NOMO-1 treated with DMSO at 0.1 percent for 48 hours (cell line): ENCODE results near the gene LDB1.
A peak's percentile ranks its signal among the peaks of the same experiment; 100 is the strongest.

ENCODE experiments used
- DNase-seq: peaks from one replicate; lab custom pipeline; 2025; ENCODE audit not compliant: unreplicated experiment; lab: John Stamatoyannopoulos, UW

The LDB1 gene

DNA sequence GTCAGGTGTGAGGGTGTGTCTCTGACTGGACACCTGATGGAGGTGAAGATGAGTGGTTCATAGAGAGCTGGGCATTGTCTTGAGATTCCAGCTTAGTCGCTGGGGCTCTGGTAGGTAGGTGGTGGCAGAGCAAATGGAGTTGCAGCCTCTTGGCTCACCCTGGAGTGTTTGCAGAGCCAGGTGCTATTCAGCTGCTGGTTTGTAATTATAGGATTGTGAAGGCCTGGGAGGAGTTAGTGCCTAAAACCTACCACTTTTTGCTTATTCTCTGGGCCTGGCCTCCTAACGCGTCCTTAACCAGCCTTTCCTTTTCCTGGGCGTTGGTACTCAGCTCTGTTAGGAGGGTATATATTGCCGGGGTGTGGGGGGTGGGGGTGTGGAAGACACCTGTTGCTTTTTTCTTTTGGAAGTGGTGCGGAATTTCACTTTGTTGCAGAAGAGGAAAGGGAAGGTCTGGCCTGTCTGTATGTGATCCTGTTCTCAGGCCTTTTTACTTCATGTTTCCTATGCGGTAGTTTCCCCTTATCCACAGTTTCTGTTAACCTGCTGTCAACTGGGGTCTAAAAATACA is 15.9 kb upstream of the LDB1 start:
- DNase-seq = no peak

DNA sequence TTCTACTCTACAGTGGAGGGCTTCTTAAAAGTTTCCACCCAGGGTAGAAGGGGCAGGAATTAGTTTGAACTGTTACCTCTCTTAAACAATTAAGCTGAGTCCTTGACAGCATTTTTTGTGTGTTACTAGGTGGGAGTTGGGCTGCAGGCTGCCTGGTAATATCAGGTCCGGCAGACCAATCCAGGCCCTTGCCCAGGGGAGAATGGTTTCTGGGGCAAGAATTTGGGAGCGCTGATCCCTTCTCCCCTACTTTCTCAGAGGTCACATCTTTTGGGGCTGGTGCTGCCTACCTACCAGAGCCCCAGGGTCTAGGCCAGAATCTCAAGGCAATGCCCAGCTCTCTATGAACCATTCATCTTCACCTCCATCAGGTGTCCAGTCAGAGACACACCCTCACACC is 14.2 kb upstream of the LDB1 start:
- no peak for DNase-seq

DNA sequence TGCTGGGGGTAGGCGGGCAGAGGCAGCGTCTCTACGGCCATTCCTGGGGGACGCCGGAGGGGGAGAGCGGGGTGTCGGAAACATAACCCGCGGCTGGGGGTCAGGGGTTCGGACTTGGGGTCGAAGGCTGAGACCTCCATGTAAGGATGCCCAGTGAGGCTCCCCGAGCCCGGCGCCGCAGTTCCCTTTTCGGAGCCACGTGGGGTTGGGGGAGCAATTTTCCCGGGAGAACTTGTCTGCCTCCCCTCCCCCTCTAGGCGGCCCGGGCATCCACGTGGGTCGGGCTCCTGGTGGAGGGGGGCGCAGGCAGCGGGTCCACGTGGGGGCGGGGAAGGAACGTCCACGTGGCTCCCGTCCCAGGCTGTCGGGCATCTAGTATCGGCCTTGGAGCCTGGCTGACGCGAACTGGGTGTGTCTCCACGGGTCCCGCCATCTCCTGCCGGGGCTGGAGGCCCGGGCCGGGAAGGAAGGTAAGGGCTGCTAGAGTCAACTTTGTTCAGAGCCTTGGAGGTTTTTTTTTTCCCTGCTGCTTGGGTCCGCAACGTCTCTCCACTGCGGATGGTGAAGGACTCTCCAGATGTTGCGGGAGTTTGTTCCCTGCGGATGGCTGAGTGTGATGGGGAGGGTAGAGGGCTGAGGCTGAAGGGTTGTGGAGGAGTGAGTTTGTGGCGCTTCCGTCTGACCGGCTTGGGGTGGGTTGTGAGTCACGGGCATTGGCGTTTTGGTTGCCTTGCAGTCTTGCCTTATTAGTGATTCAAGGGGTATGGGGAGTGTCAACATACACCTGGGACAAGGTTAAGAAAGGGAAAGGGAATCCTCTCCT is 13.4 kb upstream of the LDB1 start:
- DNase-seq = peak; percentile 52

- peak; percentile 99 for DNase-seq
These were observed 12.6 kb upstream of the LDB1 start, which contains the start of gene PPRC1 for GRCh38 chr10:102132563-102133372. Gene PPRC1 (plus strand): TSS chr10:102133040. CDS start chr10:102133069, 29 bp downstream.

GRCh38 chr10:102132193-102132562 is 12.0 kb upstream of the LDB1 start:
- no peak for DNase-seq

DNA sequence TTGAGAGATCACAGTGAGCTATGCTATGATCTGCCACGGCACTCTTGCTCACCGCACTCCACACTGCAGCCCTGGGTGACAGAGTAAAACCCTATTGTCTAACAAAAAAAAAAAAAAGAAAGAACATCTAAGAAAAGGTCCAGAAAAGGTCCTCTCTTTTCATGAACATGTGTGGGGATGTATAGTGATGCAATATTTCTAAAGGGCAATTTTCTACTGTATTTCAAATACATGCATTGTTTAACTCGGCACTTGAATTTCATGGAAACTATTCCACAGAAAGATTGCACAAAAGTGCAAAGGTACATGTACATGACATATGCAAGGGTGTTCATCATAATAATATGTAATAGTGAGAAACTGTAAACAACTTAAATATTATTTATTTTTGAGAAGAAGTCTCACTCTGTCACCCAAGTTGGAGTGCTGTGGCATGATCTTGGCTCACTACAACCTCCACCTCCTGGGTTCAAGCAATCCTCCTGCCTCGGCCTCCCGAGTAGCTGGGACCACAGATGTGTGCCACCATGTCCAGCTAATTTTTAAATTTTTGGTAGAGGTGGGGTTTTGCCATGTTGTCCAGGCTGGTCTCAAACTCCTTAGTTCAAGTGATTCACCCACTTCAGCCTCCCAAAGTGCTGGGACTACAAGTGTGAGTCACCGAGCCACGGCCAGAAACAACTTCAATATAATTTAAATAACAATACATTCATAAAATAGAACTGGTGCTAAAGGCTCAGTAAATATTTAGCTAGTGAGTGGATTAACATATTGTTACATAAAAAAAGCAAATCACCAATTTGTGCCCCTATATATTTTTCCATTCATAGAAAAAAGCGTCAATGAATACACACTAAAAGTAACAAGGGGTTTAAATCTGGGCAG is 11.4 kb upstream of the LDB1 start:
- DNase-seq = no peak

DNA sequence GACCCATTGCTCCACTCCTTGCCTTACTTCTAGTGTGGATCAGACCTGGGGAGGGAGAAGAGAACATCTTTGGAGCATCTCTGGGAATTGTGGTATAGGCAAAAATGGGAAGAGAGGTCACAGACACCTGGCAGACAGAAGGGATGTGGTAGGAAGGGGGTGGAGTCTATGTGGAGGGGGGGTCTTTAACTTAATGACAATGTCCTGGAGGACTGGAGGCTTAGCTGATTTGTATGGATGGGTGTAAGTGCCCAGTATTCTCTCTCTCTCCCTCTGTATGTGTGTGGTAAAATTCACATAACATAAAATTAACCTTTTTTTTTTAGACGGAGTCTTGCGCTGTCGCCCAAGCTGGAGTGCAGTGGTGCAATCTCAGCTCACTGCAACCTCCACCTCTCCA is 3.1 kb upstream of the LDB1 start:
- no peak for DNase-seq

DNA sequence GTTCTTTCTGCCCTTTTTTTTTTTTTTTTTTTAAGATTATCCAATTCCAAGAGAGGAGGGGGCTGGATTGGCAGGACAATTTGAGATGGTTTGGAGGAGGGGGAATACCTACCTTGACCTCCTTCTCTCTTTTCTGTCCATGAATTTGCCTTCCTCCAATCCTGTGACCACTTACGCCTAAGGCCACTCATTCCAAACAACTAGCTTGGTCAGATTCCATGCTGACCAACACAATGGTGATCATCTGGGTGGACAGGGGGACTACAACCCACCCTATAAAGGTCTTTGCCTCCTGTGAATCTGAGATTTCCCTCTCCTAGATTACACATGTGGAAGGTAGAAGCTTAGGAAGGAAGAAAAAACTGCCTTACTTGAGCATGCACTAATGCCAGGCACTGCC is 2.3 kb upstream of the LDB1 start:
- DNase-seq = no peak

- DNase-seq = no peak
These were observed 1.7 kb upstream of the LDB1 start for GRCh38 chr10:102121739-102122372.

DNA sequence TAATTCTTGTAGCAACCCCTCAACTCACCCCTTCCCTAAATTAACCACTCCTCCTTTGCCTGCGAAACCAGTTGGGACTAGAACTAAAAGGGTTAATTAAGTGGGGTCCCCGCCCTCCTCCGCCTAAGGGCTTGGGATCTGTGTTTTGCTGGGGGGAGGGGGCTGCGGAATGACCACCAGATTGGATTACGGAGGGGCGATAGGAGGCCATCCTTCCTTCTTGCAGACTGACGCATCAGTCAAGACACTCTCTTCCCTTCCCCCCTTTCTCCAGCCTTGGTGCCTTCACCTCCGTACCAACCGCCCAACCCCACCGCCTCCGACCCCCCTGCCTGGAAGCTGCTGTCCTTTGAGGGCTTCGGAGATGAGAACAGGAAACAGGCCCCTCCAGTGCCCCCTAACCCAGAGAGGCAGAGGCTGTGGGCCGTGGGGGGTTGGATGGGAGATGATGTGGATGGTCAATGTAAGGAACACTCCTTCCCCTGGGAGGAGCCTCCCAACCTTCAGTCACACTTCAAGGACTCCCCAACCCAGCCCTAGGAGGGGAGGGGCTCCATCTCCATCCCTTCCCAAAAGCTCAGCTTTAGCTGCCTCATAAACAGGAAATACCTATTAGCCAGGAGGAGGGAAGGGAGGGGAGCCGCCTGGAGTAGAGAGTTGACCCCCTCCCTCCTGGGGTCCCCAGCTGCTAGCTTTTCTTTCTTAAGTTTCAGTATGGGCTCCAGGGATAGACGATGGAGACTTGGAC is 997 bp upstream of the LDB1 start:
- DNase-seq = peak; percentile 24

DNA sequence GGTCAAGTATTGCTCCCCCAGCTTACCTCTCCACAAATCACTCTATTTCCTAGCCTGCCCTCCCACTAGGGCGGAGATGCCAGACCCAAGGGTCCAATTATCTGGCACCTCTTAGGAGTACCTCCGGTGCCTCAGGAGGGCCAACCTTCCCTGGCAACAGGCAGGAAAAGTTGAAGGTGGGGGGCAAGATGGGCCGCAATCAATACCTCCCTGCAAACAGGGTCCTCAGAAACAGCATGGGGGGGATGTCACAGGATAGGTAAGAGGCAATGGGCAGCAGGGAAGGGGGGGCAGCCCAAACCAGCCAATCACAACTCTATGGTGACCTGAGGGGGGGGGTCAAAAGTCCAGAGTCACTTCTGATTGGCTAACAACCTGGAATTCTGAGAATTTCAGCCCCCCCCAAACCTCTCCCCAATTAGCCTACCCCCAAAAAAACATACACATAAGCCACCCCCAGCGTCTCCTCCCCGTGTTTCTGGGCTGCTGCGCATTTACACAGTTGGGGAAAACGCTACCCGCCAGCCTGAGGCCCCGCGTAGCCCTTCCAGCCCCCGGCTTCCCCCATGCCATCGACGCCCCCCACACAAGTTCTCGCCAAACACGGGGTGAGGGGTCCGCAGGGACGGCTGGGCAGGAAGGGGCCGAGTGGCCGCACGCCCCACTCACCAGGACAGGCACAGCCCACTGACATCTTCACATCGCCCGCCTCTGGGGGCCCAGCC is 589 bp downstream of the LDB1 start:
- peak; percentile 51 for DNase-seq

GRCh38 chr10:102118867-102119266 is 1.3 kb downstream of the LDB1 start:
- no peak for DNase-seq

DNA sequence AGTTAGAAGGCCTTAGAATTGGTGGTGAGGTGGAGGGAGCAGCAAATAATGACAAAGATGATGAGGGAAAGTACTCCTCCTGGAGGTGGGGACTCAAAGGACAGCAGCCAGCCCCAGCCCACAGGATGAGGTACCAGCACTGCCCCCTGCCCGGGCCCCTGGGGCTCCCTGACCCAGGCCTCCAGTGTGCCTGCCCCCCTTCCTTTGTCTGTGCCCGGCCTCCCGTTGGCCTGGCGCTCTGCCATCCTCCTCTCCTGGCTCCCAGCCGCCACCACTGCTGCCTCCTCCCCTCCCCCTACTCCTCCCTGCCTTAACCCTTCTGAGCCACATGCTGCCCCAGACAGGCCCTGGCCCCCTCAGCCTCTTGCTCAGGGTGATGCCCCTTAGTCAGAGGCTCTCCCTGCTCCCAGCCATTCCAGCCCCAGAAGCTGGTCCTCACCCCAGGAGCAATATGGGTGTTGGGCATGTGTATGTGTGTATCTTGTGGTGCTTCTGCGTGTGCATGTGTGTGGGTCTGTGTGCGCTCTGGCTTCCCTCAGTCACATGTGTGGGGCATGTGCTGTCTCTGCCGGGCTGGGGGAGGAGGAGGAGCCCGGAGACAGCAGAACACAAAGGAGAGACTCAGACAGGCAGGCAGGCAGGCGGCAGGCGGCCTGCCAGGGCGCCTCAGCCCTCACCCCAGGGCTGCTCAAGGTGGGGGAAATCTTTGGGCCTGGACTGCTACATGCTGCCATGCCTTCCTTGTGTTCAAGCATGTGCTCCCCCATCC is 2.6 kb downstream of the LDB1 start:
- peak; percentile 48 for DNase-seq

GRCh38 chr10:102116656-102117055 is 3.5 kb downstream of the LDB1 start:
- no peak for DNase-seq

- DNase-seq = peak; percentile 32
These were observed 4.4 kb downstream of the LDB1 start for GRCh38 chr10:102115775-102116174.

DNA sequence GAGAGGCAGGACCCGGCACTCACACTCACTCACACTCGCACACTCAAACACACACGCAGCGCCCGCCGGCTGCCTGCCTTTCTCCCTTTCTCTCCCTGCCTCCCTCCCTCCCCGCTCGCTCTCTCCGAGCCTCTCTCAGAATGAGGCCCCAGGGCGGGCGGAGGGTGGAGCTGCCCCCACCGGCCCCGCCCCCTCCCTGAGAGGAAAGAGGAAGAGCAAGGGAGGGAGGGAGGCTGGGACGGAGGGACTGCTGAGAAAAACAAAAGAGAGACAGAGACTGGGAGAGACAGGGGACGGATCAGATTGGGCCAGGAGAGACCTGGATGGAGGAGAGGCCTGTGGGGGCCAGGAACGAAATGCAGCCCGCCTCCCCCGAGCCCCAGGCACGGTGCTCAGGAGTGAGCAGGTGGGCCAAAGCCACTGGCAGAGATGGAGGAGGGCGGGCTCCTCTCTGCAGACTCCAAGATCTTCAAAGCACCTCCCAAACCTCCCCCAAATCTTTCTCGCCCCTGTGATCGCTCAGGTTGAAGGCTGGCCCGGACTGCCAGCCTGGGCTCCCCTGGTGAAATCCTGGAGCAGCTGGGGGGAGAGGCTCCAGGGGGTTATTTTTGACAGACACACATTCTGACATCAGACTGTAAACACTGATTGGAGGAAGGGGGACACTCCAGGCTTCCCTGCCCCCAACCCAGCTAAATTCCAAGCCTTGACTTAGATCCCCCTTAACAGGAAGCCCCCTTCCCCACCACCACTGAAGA is 5.1 kb downstream of the LDB1 start:
- DNase-seq = peak; percentile 85
